Endothelial cell (in vitro differentiated cells): Measurements from ENCODE around the gene GBX2. TPM values are rescaled to one million over a fixed set of nuclear protein-coding genes. Genes with fewer than 3 reads are reported as not detected.

Experiments
- DNase-seq: peaks from one replicate; pipeline ENCODE4 v3.0.0; 2021; ENCODE audit warnings: low spot score
- H3K27ac Mint-ChIP-seq: one replicate; pipeline ENCODE4 v1.8.0; 2021; ENCODE audit warnings: mixed read lengths, inconsistent platforms; ENCODE audit not compliant: unreplicated experiment
- H3K27me3 Mint-ChIP-seq: one replicate; pipeline ENCODE4 v1.8.0; 2021; ENCODE audit warnings: mild to moderate bottlenecking, moderate library complexity, mixed read lengths, inconsistent platforms; ENCODE audit not compliant: unreplicated experiment
- H3K36me3 Mint-ChIP-seq: one replicate; pipeline ENCODE4 v1.8.0; 2021; ENCODE audit warnings: mild to moderate bottlenecking, low read depth, mixed read lengths, inconsistent platforms; ENCODE audit not compliant: unreplicated experiment
- H3K4me1 Mint-ChIP-seq: one replicate; pipeline ENCODE4 v1.8.0; 2021; ENCODE audit warnings: mild to moderate bottlenecking, mixed read lengths, inconsistent platforms; ENCODE audit not compliant: unreplicated experiment
- H3K4me3 Mint-ChIP-seq: one replicate; pipeline ENCODE4 v1.8.0; 2021; ENCODE audit warnings: mild to moderate bottlenecking, mixed read lengths, inconsistent platforms; ENCODE audit not compliant: unreplicated experiment
- H3K9me3 Mint-ChIP-seq: one replicate; pipeline ENCODE4 v1.8.0; 2021; ENCODE audit warnings: mixed read lengths, inconsistent platforms; ENCODE audit not compliant: unreplicated experiment
- total RNA-seq: library from RNA; stranded (reverse); fragmentation: NEBNext Ultra II Directional; extraction: Animal tissue kit (Norgen Biotek cat#: 25700); gene quantifications from one replicate; pipeline ENCODE4 v1.2.1, GENCODE V29; 2021; ENCODE audit not compliant: unreplicated experiment
- TF ChIP-seq, protein P1 (sequence below): fragments of 200-600 bp; sonication (generic); IDR thresholded peaks from one replicate; pipeline ENCODE4 v1.5.0; 2021; ENCODE audit warnings: antibody characterized with exemption; ENCODE audit not compliant: unreplicated experiment

Gene GBX2
- total RNA-seq, 1 donor from 2014 or later: 3.5 TPM

- no peak for DNase-seq
- peaks cover 15% of the 10 kb centered on the region for H3K27me3 Mint-ChIP-seq
- TF ChIP-seq, protein P1, sequence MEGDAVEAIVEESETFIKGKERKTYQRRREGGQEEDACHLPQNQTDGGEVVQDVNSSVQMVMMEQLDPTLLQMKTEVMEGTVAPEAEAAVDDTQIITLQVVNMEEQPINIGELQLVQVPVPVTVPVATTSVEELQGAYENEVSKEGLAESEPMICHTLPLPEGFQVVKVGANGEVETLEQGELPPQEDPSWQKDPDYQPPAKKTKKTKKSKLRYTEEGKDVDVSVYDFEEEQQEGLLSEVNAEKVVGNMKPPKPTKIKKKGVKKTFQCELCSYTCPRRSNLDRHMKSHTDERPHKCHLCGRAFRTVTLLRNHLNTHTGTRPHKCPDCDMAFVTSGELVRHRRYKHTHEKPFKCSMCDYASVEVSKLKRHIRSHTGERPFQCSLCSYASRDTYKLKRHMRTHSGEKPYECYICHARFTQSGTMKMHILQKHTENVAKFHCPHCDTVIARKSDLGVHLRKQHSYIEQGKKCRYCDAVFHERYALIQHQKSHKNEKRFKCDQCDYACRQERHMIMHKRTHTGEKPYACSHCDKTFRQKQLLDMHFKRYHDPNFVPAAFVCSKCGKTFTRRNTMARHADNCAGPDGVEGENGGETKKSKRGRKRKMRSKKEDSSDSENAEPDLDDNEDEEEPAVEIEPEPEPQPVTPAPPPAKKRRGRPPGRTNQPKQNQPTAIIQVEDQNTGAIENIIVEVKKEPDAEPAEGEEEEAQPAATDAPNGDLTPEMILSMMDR: no peak
- H3K4me3 Mint-ChIP-seq: no peak overlapping the region
- peaks cover 25% of the 10 kb centered on the region for H3K4me1 Mint-ChIP-seq
- H3K9me3 Mint-ChIP-seq: no peaks in the 10 kb centered on the region
- no peaks in the 10 kb centered on the region for H3K36me3 Mint-ChIP-seq
- H3K27ac Mint-ChIP-seq: no peak overlapping the region
These were observed 8.8 kb upstream of the GBX2 start for GRCh38 chr2:236176951-236177350.

DNA sequence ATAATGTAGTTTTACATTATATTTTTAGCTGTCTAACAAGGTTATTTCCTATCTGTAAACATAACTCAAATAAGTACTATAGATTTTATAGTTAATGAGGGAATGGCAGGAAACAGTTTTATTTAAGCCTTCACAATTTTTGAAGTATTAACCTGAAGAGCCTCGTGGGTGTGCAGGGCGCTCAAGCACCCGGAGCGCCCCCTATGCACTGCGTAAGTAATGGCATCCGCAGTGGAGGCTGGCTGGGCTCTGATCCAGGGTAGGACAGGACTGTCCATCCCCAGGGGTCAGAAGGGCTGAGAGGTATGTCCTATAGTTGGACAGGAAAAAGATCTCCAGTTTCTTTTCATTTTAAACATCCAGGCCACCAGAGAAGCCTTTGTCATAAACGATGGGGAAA, 8.2 kb upstream of the GBX2 start:
- Mint-ChIP-seq H3K4me3 (no peak overlapping the region), H3K27me3 (peaks cover 15% of the 10 kb centered on the region), H3K27ac (no peak overlapping the region), H3K9me3 (no peaks in the 10 kb centered on the region), H3K36me3 (no peaks in the 10 kb centered on the region), H3K4me1 (peaks cover 25% of the 10 kb centered on the region)
- TF ChIP-seq, protein P1: peak; percentile 70
- DNase-seq: peak; percentile 55

DNA sequence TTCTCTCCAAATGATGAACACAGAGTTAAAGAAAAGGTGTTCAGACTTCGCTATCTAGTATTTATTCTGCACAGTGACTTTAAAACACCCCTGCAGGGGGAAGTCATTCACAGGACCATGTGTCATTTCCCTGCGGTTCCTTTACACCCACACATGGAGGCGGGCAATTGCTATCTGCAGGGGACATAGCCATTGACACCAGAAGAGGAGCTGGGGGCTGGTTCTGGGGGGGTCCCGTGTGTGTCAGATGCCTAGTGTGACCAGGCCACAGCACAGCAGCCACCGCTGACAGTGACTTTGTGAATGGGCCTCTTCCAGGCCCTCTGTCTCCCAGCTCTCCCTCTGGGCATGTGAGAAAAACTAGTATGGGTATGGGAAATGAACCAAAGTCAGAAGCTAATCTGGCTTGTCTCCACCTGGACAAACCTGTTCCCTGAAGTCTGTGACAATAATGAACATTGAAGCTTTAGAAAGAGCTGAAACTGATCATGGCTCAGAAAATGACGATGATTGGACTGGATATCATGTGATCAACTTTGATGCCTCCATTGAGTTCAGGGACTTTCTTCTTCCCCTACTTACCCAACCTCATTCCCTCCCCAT, 7.5 kb upstream of the GBX2 start:
- Mint-ChIP-seq H3K9me3 (no peaks in the 10 kb centered on the region), H3K4me3 (no peak overlapping the region), H3K27me3 (peaks cover 16% of the 10 kb centered on the region), H3K27ac (no peak overlapping the region), H3K4me1 (peaks cover 23% of the 10 kb centered on the region), H3K36me3 (no peaks in the 10 kb centered on the region)
- TF ChIP-seq, protein P1: no peak
- no peak for DNase-seq

DNA sequence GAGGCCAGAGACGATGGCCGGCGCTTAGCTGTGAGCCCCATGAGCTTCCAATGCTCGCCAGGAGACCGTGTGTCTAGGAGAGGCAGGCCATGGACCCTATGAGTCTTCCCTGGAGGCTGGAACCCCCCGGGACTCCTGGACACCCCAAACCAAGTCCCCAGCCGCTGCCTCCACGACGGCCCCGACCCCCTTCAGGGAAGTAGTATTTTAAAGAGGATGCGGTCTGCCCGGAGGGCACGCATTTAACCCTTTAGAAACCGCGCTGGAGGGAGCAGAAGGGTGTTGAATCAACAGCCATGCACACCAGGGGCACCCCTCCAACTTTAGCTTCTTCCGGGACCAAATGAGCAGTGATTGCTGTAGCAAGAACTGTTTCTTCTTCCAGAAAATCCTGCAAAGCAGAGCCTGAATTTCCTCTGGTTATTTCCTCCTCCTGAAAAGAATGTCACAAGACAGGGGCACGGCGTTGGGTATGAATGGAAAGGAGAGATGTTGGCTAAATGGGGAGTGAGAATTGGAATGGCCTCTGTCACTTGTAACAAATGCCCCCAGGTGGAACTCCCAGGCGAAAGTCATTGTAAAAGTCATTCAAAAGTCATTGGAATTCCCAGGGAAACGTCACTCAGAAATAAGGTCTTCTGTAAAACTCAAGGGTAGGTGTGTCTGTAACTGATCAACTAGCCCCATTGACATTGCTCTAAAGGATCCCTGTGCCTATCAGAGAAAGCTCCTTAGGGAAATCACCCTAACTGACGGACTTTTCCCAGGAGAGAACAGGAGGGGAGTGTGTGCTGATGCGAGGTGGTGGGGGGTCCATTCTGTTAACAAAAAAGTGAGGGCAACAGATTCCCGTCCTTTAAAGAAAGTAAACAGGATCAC, 5.8 kb upstream of the GBX2 start:
- TF ChIP-seq, protein P1: no peak
- no peak for DNase-seq
- peaks cover 34% of the 10 kb centered on the region for H3K4me1 Mint-ChIP-seq
- no peaks in the 10 kb centered on the region for H3K36me3 Mint-ChIP-seq
- no peak overlapping the region for H3K27ac Mint-ChIP-seq
- no peak overlapping the region for H3K4me3 Mint-ChIP-seq
- H3K9me3 Mint-ChIP-seq: no peaks in the 10 kb centered on the region
- H3K27me3 Mint-ChIP-seq: peaks cover 29% of the 10 kb centered on the region
